PFSK-1 (cell line): ENCODE results near the gene KCP.

Experiments
- FOXP2 ChIP-seq: optimal IDR thresholded peaks from 2 replicates; pipeline ENCODE3; 2011; ENCODE audit warnings: borderline replicate concordance, control low read depth, inconsistent platforms; ENCODE audit not compliant: insufficient read depth; ENCODE audit errors: extremely low read length, extremely low read depth
- POLR2AphosphoS5 ChIP-seq: IDR thresholded peaks from 2 replicates; pipeline ENCODE4 v1.6.1; 2012; ENCODE audit warnings: low read depth, mild to moderate bottlenecking, control low read depth, low read length, moderate library complexity
- SIN3A ChIP-seq: IDR thresholded peaks from 2 replicates; pipeline ENCODE4 v1.6.1; 2012; ENCODE audit warnings: mild to moderate bottlenecking, low read length, moderate library complexity, borderline replicate concordance; ENCODE audit not compliant: insufficient read depth
- TAF1 ChIP-seq: IDR thresholded peaks from 2 replicates; pipeline ENCODE4 v1.6.1; 2012; ENCODE audit warnings: low read length, control low read depth, borderline replicate concordance; ENCODE audit not compliant: insufficient read depth
- TF ChIP-seq, protein P1 (sequence below), 2 experiments: IDR thresholded peaks; 2 replicates each; pipeline versions ENCODE4 v1.6.1 to v1.8.0; 2011 to 2012; ENCODE audit warnings: low read depth in 2 of 2, low read length in 2 of 2, control low read depth in 1 of 2, inconsistent platforms in 1 of 2, mild to moderate bottlenecking in 1 of 2, moderate library complexity in 1 of 2; ENCODE audit not compliant: insufficient read depth in 1 of 2

DNA sequence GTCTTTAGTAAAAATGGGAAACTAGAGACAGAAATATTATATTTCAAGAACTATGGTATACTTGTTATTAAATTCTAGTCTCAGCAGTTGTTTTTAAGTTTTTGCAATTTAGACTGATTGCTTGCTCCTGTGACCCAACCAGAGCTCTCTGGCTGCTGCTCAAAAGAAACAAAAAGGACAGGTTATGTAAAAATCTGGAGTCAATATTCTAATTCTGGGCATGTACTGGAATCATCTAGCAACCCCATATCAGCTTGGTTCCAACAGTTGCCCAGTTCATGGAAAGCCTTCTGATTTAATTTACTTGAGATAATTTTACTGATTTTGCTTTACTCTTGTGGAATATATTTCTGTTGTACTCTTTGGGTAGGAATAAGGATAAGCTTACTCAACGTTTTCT lies 10.3 kb downstream of the KCP start:
- TF ChIP-seq POLR2AphosphoS5 (no peak), SIN3A (no peak), FOXP2 (no peak), TAF1 (no peak)
- TF ChIP-seq, protein P1, sequence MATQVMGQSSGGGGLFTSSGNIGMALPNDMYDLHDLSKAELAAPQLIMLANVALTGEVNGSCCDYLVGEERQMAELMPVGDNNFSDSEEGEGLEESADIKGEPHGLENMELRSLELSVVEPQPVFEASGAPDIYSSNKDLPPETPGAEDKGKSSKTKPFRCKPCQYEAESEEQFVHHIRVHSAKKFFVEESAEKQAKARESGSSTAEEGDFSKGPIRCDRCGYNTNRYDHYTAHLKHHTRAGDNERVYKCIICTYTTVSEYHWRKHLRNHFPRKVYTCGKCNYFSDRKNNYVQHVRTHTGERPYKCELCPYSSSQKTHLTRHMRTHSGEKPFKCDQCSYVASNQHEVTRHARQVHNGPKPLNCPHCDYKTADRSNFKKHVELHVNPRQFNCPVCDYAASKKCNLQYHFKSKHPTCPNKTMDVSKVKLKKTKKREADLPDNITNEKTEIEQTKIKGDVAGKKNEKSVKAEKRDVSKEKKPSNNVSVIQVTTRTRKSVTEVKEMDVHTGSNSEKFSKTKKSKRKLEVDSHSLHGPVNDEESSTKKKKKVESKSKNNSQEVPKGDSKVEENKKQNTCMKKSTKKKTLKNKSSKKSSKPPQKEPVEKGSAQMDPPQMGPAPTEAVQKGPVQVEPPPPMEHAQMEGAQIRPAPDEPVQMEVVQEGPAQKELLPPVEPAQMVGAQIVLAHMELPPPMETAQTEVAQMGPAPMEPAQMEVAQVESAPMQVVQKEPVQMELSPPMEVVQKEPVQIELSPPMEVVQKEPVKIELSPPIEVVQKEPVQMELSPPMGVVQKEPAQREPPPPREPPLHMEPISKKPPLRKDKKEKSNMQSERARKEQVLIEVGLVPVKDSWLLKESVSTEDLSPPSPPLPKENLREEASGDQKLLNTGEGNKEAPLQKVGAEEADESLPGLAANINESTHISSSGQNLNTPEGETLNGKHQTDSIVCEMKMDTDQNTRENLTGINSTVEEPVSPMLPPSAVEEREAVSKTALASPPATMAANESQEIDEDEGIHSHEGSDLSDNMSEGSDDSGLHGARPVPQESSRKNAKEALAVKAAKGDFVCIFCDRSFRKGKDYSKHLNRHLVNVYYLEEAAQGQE (IDR thresholded peaks at IDR 0.05; ENCODE audit: insufficient read depth in 1 of 2, low read depth in 2 of 2, low read length in 2 of 2): no peak
